ENCODE results near the gene DDX51. TPM values are rescaled to one million over a fixed set of nuclear protein-coding genes. Genes with fewer than 3 reads are reported as not detected.
"Not testable (repeated sequence)": the region's sequence is repeated elsewhere in the genome, so short reads cannot be mapped to it uniquely, and the experiment has no call there.

Gene DDX51
- total RNA-seq, 1 donor from 2014 or later, result 9.0 TPM

DNA sequence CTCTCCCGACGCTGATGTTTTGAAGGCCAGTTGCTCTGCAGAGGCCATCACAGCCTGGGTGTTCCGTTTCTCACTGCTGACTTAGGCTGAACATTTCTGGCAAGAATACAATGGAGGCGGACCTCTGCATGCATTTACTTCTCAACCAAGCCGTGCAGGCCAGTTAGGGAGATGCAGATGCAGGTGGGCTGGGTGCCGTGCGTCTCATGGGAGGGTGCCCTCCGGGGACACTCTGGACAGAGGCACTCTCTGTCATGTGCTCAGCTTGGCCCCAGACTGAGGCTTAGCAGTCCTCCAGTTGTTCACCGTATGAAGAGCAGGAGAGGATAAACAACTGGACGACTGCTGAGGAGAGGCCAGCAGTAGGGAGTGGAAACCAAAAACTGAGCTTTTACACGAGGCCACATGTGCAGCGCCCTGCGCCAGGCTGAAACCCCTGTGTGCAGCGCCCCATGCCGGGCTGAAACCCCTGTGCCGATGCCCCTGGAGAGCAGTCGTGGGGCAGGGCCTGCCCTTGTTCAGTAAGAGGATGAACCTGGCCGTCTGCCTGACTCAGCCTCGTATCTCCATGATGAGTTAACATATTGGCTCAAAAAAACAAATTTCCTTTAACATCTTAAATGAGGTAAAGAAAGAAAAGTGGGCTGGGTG is 32.3 kb downstream of the DDX51 start:
- ATAC-seq, result no peak

GRCh38 chr12:132110677-132111076 is 33.4 kb downstream of the DDX51 start:
- ATAC-seq, result no peak

DNA sequence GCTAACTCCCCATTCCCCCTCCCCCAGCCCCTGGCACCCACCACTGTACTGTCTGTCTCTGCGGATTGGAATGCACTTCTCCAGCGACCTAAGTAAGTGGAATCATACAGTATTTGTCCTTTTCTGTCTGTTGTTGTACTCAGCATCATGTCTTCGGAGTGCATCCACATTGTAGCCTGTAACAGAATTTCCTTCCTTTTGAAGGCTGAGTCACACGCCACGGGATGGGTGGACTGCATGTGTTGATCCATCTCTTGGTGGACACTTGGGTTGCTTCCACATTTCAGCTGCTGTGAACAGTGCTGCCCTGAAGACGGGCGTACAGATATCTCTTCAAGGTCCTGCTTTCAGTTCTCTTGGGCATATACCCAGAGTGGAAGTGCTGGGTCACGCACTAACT is 34.4 kb downstream of the DDX51 start:
- ATAC-seq, result no peak

DNA sequence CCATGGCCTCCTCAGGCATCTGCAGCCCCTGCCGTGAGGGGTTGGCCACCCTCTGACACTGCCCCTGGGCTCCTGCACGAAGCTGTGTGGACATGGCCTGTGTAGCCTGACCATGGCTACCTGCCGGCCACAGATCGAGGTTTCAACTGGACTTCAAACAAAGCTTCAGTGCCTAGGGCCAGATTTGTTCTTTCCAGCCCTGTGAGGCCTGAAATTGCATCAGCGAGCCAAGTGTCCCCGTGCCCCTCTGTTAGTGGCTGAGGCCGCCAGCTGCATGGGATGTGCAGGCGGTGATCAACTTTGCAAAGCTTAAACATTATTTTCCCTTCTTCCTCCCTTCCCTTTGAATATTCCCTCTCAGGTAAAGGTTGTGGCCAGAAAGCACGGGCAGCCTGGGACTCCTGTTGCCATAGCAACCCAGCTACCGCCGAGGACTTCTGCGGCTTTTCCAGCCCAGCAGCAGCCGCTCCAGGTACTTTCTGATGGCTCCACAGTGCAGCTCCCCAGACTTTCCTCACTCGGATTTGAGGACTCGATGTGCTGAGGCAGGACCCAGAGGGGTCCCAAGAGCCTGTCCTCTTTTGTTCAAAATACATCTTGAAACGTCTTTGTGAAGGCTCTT is 35.8 kb downstream of the DDX51 start:
- ATAC-seq, result no peak

GRCh38 chr12:132106921-132107320 is 37.2 kb downstream of the DDX51 start:
- no peak for ATAC-seq

- no peak for ATAC-seq
Observed at GRCh38 chr12:132105467-132105866, 38.7 kb downstream of the DDX51 start.

DNA sequence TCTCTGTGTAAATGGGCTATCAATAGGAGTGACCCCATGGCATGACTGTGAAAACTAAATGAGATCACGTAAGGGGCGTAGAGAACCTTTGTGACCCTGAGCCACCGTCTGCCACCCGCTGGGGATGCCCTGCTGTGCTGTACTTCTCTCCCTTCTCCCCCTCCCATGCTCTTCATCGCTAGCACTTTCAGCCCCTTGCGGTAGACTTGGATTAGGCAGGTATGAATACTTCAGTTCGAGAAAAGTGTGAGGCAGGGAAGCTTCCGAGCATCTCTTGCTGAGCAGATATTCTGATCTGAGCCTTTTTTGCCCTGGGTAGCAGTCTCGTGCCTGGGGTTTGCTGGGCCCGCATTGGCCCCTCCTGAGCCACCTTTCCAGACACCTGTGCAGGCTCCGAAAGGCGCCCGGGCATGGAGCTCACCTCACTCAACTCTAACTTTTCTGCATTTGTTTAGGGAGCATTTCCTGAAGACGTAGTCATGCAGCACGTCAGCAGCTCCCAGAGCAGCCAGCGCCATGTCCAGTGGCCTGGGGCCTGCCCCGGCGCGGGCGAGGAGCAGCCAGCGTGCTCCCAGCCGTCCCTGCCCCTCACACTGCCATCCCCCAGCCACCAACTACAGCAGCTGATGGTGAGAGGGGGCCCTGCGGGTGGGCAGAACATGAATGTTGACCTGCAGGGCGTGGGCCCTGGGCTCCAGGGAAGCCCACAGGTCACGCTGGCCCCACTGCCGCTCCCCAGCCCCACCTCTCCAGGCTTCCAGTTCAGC is 40.4 kb downstream of the DDX51 start:
- ATAC-seq, result no peak

DNA sequence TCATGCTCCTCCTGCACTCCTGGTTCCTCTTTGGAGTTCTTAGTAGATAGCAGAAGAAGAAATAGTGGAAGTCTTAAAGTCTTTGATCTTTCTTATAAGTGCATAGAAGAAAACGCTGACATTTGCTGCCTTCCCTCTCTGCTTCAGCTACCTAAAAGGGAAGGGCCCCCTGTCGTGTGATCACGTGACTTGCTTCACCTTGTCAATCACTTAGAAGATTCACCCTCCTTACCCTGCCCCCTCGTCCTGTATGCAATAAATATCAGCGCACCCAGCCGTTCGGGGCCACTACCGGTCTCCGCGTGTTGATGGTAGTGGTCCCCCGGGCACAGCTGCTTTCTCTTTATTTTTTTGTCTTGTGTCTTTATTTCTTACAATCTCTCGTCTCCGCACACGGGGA is 41.0 kb downstream of the DDX51 start:
- not testable (repeated sequence) for ATAC-seq

DNA sequence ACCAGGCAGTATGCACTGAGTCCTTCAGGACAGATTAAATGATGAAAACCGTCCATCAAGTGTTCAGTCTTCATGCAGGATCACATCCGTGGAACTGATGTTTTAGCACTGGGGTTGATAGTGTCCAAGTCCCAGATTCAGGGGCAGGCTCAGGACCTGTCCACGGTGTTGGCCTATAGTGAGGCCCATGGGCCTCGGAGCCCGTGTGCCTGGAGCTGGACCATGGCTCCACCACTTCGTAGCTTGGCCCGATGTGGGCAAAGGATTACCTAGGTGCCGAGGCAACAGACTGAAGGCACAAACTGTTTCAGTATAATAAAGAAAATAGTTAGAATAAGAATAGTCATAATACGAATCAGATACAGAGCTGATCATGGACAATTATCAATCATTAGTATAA is 41.8 kb downstream of the DDX51 start:
- ATAC-seq, result no peak

DNA sequence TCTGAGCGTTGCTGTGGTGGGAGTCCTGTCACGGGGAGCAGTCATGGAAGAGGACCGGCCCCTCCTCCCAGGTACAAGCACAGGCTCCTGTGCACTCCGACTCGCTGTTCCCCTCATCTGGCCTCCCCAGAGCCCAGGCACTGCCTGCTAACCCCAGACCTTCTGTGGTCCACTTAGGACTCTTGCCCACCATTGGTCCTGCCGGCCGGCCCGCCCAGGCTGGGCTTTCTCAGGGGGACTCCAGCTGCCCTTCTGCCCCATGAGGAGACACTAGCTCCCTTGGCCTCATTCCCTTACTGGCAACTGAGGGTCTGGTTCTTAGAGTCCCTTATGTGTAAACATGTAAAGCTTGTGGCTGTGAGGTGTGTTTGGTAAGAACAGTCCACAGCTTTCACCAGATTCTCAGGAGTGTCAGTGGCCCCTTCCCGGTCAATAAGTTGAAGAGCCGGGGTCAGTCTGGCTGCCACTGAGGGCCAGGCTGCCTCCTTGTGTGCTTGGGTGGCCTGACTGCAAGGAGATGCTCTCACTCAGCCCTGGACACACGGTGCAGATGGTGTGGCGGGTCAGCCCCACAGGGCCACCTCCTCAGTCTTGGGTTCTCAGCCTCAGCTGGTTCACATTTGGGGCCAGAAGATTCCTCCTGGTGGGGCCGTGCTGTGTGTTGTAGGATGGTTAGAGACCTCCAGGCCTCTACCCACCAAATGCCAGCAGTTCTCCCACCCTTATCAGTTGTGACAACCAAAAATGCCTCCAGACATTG is 43.6 kb downstream of the DDX51 start:
- no peak for ATAC-seq

GRCh38 chr12:132099739-132100138 is 44.4 kb downstream of the DDX51 start:
- no peak for ATAC-seq

GRCh38 chr12:132095520-132096409 is 48.4 kb downstream of the DDX51 start:
- ATAC-seq, result no peak

GRCh38 chr12:132094269-132094891 is 49.7 kb downstream of the DDX51 start:
- ATAC-seq, result no peak

- no peak for ATAC-seq
Observed at GRCh38 chr12:132089407-132089910, 54.7 kb downstream of the DDX51 start.

Other genes with a start within 250 kb of the DDX51 start
- 12.8 TPM for gene ULK1, start 249.7 kb downstream of the DDX51 start, total RNA-seq
- 20.5 TPM for gene PUS1, start 215.0 kb downstream of the DDX51 start, total RNA-seq
- 26.1 TPM for gene EP400, start 194.4 kb downstream of the DDX51 start, total RNA-seq
- gene NOC4L, start 138 bp upstream of the DDX51 start, total RNA-seq, result 18.1 TPM
- not detected for gene GALNT9, start 185.3 kb upstream of the DDX51 start, total RNA-seq